Measurements from ENCODE around the gene TMEM72. TPM values are rescaled to one million over a fixed set of nuclear protein-coding genes. Genes with fewer than 3 reads are reported as not detected.

TMEM72 gene
- total RNA-seq, 4 donors from 2014 or later = 0.35 TPM; not detected in 3

DNA sequence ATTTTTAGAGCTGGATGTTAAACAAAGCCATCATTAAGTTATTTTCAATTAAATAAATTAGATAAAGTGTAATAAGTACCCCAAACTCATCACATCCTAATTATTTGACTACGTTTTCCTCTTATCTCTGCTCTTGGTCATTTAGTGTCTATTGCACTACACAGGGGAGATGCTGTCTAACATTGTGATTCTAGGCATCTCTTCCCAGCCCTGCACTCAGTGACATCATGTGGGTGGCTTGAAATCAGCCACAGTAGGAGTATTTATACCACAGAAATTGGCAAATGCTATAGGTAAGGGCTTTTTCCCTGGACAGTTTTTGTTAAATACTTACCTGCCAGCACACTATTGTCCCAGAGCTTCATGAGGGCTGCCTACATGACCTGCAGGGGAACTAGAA, 21.3 kb upstream of the TMEM72 start:
- no peak for ATAC-seq
- H3K4me3 ChIP-seq = no peak overlapping the region
- H3K36me3 ChIP-seq = no peaks in the 10 kb centered on the region
- 80 to 100% methylated on average over 1 of the region's 1 CpG for WGBS, 2 donors (ENCODE audit: low coverage in 1 of 2)
- H3K27me3 ChIP-seq = no peaks in the 10 kb centered on the region
- H3K4me1 ChIP-seq = no peaks in the 10 kb centered on the region
- H3K27ac ChIP-seq = no peak overlapping the region
- no peaks in the 10 kb centered on the region for H3K9me3 ChIP-seq
- TF ChIP-seq POLR2AphosphoS5 (IDR thresholded peaks at IDR 0.05) (no peak), EP300 (IDR thresholded peaks at IDR 0.05) (no peak), POLR2A (IDR thresholded peaks at IDR 0.05) (no peak)
- TF ChIP-seq, protein P1, sequence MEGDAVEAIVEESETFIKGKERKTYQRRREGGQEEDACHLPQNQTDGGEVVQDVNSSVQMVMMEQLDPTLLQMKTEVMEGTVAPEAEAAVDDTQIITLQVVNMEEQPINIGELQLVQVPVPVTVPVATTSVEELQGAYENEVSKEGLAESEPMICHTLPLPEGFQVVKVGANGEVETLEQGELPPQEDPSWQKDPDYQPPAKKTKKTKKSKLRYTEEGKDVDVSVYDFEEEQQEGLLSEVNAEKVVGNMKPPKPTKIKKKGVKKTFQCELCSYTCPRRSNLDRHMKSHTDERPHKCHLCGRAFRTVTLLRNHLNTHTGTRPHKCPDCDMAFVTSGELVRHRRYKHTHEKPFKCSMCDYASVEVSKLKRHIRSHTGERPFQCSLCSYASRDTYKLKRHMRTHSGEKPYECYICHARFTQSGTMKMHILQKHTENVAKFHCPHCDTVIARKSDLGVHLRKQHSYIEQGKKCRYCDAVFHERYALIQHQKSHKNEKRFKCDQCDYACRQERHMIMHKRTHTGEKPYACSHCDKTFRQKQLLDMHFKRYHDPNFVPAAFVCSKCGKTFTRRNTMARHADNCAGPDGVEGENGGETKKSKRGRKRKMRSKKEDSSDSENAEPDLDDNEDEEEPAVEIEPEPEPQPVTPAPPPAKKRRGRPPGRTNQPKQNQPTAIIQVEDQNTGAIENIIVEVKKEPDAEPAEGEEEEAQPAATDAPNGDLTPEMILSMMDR (IDR thresholded peaks at IDR 0.05) = no peak

DNA sequence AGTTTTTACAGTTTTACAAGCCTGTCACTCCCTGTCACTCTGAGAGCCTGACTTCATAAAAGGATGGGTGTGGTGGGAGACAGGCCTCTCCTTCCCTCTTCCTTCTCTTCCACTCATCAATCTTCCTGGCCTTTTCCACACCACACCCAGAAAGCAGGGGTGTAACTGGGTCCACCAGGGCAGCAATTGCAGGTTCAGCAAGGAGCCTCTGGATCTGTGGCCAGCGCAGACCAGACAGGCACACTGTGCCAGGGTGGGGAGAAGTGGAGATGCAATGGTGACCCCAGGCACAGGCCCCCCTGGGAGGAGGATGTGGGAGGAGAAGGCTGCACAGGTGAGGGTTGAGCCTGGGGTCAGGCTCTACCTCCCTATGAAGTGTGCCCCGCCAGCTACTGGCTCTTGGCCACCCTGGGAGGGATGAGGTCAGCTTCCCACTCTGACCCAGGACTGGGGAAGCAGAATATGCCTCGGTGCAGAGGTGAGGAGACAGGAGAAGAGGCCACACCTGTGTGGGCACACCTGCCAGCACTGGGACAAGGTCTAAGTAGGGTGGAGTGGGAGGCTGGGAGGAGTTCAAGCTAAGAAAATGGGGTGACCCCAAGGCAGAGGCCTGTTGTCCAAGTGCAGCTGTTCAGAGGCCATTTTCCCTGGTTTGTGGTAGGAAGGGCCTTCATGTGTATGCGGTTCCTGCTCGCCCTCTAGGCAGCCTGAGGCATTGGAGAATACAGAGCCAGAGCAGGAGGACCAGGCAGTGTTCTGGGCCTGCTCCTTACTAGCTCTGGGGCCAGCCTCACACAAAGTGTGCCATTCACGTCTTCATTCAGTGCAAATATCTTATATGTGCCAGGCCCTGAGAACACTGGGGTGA, 20.2 kb upstream of the TMEM72 start:
- H3K27me3 ChIP-seq = no peaks in the 10 kb centered on the region
- WGBS, 2 donors (ENCODE audit: low coverage in 1 of 2) = 80% methylated on average over 1 of the region's 6 CpGs; no CpG with 5 or more reads in 1 of the 2 donors

DNA sequence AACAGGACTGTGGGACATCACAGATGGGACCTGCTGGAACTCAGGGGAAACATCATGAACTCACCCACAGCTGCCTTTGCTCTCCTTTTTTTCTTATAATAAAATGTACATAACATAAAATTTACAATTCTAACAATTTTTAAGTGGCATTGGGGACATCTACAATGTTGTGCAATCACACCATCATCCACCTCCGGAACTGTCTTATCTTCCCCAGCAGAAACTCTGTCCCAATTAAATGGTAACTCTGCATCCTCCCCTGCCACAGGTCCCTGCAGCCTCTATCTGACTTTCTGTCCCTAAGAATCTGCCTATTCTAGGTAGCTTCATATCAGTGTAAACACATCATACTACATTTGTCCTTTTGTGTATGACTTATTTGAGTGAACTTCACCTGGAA, 19.4 kb upstream of the TMEM72 start:
- no peak overlapping the region for H3K27ac ChIP-seq
- no peak overlapping the region for H3K4me3 ChIP-seq
- TF ChIP-seq POLR2AphosphoS5 (IDR thresholded peaks at IDR 0.05) (no peak), POLR2A (IDR thresholded peaks at IDR 0.05) (no peak), EP300 (IDR thresholded peaks at IDR 0.05) (no peak)
- TF ChIP-seq, protein P1 (IDR thresholded peaks at IDR 0.05) = no peak
- no peak for ATAC-seq
- 92 to 95% methylated on average over 1 of the region's 1 CpG for WGBS, 2 donors (ENCODE audit: low coverage in 1 of 2)
- no peaks in the 10 kb centered on the region for H3K27me3 ChIP-seq
- H3K36me3 ChIP-seq = no peaks in the 10 kb centered on the region
- no peaks in the 10 kb centered on the region for H3K4me1 ChIP-seq
- no peaks in the 10 kb centered on the region for H3K9me3 ChIP-seq

More for the DNA sequence above, 20.2 kb upstream of the TMEM72 start:
- Histone ChIP-seq H3K4me3 (no peak overlapping the region), H3K36me3 (no peaks in the 10 kb centered on the region), H3K9me3 (no peaks in the 10 kb centered on the region), H3K27ac (no peak overlapping the region), H3K4me1 (no peaks in the 10 kb centered on the region)
- TF ChIP-seq POLR2A (IDR thresholded peaks at IDR 0.05) = no peak
- TF ChIP-seq POLR2AphosphoS5 (IDR thresholded peaks at IDR 0.05) = no peak
- TF ChIP-seq, protein P1 (IDR thresholded peaks at IDR 0.05) = no peak
- TF ChIP-seq EP300 (IDR thresholded peaks at IDR 0.05) = no peak
- no peak for ATAC-seq

DNA sequence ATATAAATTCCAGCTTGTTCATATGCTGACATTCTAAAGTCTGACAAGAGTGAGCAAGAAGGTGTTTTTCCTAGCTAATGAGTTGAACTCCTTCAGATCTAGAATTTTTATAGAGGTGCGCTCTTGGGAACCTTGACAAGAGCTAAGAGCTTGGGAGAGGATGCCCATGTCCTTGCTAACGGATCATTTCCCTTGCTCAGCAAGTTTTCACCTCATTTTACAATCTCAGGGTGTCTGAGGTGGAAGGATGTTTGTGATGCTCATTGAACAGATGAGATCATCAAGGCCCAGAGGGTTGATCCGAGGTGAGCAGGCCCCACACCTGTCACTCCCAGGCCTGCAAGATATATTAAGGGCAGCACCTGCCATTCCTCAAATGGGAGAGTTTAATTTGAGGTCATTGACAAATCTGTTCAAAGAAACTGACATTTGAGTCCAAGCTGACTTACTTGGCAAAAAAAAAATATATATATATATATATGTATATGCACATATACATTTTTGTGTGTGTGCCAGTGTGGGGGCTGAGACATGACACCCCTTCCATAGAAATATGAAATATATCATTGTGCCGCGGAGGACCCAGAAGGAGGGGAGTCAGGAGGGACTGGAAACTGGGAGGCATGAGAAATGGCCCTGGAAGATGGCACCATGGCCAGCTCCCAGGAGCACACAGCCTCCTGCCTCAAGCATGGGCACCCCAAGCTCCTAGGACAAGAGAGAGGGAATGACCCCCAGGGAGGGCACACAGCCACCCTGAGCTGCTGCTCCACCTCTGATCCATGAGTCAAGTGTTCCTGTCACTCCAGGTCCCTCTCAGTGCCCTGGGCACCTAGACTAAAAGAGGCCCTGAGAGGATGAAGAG, 17.3 kb upstream of the TMEM72 start:
- TF ChIP-seq, protein P1 (IDR thresholded peaks at IDR 0.05) = no peak
- no peak for TF ChIP-seq POLR2AphosphoS5 (IDR thresholded peaks at IDR 0.05)
- no peak for TF ChIP-seq EP300 (IDR thresholded peaks at IDR 0.05)
- no peak for TF ChIP-seq POLR2A (IDR thresholded peaks at IDR 0.05)
- Histone ChIP-seq H3K9me3 (no peaks in the 10 kb centered on the region), H3K27ac (no peak overlapping the region), H3K4me3 (no peak overlapping the region), H3K36me3 (no peaks in the 10 kb centered on the region), H3K4me1 (no peaks in the 10 kb centered on the region), H3K27me3 (no peaks in the 10 kb centered on the region)
- ATAC-seq = no peak
- 85 to 94% methylated on average over 3 to 5 of the region's 5 CpGs for WGBS, 2 donors (ENCODE audit: low coverage in 1 of 2)
